Immature natural killer cell (primary cell): ENCODE measurements around the gene TPSG1. TPM values are rescaled to one million over a fixed set of nuclear protein-coding genes. Genes with fewer than 3 reads are reported as not detected.
"Not testable (repeated sequence)": the region's sequence is repeated elsewhere in the genome, so short reads cannot be mapped to it uniquely, and the experiment has no call there.

Source experiments
- DNase-seq, 3 donors: peaks; one replicate each; pipeline ENCODE4 v3.0.0; 2022; ENCODE audit warnings: mixed read lengths in 1 of 3
- H3K27ac Mint-ChIP-seq, 6 donors: one replicate each; pipeline ENCODE4 v1.8.0; 2020; ENCODE audit warnings: mixed read lengths in 6 of 6, mild to moderate bottlenecking in 5 of 6, inconsistent platforms in 4 of 6, moderate library complexity in 3 of 6
- H3K27me3 Mint-ChIP-seq, 3 donors: one replicate each; pipeline ENCODE4 v1.8.0; 2020 to 2021; ENCODE audit warnings: low read depth in 3 of 3, mild to moderate bottlenecking in 3 of 3, mixed read lengths in 3 of 3, moderate library complexity in 3 of 3, inconsistent platforms in 1 of 3
- H3K36me3 Mint-ChIP-seq, 3 donors: one replicate each; pipeline ENCODE4 v1.8.0; 2020; ENCODE audit warnings: mixed read lengths in 3 of 3, inconsistent platforms in 2 of 3, mild to moderate bottlenecking in 2 of 3
- H3K4me1 Mint-ChIP-seq, 2 donors: one replicate each; pipeline ENCODE4 v1.8.0; 2020; ENCODE audit warnings: inconsistent platforms in 2 of 2, mild to moderate bottlenecking in 2 of 2, mixed read lengths in 2 of 2, moderate library complexity in 1 of 2
- H3K4me3 Mint-ChIP-seq, 5 donors: one replicate each; pipeline ENCODE4 v1.8.0; 2020; ENCODE audit warnings: mild to moderate bottlenecking in 5 of 5, mixed read lengths in 5 of 5, inconsistent platforms in 3 of 5, moderate library complexity in 3 of 5
- H3K9me3 Mint-ChIP-seq, 6 donors: one replicate each; pipeline ENCODE4 v1.8.0; 2020; ENCODE audit warnings: mild to moderate bottlenecking in 6 of 6, mixed read lengths in 6 of 6, inconsistent platforms in 4 of 6, moderate library complexity in 3 of 6
- polyA plus RNA-seq, 3 donors: library from polyadenylated mRNA; unstranded; fragments of 300-500 nt; fragmentation: Illumina TruSeq; gene quantifications; one replicate each; pipeline ENCODE4 v1.2.3, GENCODE V29; 2021

Gene TPSG1
- polyA plus RNA-seq, 3 donors from 2014 or later, result not detected

DNA sequence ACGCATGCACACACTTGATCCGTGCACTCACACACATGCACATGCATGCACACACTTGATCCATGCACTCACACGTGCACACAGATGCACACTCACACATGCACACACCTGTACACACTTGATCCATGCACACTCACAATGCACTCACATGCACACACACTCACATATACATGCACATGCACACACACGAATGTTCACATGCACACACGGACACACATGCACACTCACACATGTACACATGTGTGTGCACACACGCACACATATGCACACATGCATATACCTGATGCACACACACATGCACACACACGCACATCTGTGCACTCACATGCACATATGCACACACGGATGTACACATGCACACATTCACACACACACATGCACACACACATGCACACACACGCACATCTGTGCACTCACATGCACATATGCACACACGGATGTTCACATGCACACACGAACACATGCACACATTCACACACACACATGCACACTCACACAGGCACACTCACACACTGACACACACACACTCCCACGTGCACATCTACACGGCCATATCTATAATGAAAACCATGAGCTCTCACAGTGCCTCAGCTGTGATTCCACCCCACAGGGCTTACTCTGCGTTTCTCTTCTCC is 23.0 kb upstream of the TPSG1 start:
- H3K27me3 Mint-ChIP-seq, H3K9me3 Mint-ChIP-seq, H3K36me3 Mint-ChIP-seq, H3K4me3 Mint-ChIP-seq, DNase-seq: not testable (repeated sequence)
- Mint-ChIP-seq H3K27ac (peak overlapping the region in 1 of 6 donors; percentile 55), H3K4me1 (peaks cover 11 to 20% of the 10 kb centered on the region in 2 donors)

- Mint-ChIP-seq H3K4me1 (peaks cover 11 to 20% of the 10 kb centered on the region in 2 donors), H3K4me3 (peak overlapping the region; percentile 22 to 61 (median 46)), H3K9me3 (no peaks in the 10 kb centered on the region), H3K36me3 (no peaks in the 10 kb centered on the region), H3K27ac (peak overlapping the region in 3 of 6 donors; percentile 49 to 82 (median 80)), H3K27me3 (peaks cover 4% of the 10 kb centered on the region in 3 donors)
- DNase-seq, result no peak
Observed at GRCh38 chr16:1245452-1246020, 20.5 kb upstream of the TPSG1 start.

DNA sequence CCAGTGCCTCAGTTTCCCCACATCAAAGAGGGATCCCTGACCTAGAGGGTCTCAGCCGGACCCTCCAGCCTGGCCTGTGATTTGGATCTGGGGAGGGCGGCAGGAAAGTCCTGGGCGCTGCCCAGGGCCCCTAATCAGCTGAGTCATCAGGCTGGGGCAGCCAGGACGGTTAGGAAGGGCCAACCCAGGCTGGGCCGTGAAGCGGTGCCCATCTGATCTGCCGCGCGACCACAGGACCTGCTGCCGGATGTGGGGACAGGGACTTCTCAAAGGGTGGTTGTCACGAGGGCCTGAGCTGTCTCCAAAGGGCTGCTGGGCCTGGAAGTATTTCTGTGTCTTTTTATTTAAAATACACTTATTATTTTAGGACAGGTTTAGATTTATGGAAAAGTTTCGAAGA is 19.8 kb upstream of the TPSG1 start:
- H3K9me3 Mint-ChIP-seq, result no peaks in the 10 kb centered on the region
- H3K27ac Mint-ChIP-seq, result peak overlapping the region in 3 of 6 donors; percentile 31 to 49 (median 34)
- H3K4me1 Mint-ChIP-seq, result peaks cover 11 to 20% of the 10 kb centered on the region in 2 donors
- H3K36me3 Mint-ChIP-seq, result no peaks in the 10 kb centered on the region
- DNase-seq, result peak; percentile 36 to 60 (median 45)
- peak overlapping the region in 3 of 5 donors; percentile 22 to 33 (median 26) for H3K4me3 Mint-ChIP-seq
- H3K27me3 Mint-ChIP-seq, result peaks cover 4% of the 10 kb centered on the region in 3 donors

DNA sequence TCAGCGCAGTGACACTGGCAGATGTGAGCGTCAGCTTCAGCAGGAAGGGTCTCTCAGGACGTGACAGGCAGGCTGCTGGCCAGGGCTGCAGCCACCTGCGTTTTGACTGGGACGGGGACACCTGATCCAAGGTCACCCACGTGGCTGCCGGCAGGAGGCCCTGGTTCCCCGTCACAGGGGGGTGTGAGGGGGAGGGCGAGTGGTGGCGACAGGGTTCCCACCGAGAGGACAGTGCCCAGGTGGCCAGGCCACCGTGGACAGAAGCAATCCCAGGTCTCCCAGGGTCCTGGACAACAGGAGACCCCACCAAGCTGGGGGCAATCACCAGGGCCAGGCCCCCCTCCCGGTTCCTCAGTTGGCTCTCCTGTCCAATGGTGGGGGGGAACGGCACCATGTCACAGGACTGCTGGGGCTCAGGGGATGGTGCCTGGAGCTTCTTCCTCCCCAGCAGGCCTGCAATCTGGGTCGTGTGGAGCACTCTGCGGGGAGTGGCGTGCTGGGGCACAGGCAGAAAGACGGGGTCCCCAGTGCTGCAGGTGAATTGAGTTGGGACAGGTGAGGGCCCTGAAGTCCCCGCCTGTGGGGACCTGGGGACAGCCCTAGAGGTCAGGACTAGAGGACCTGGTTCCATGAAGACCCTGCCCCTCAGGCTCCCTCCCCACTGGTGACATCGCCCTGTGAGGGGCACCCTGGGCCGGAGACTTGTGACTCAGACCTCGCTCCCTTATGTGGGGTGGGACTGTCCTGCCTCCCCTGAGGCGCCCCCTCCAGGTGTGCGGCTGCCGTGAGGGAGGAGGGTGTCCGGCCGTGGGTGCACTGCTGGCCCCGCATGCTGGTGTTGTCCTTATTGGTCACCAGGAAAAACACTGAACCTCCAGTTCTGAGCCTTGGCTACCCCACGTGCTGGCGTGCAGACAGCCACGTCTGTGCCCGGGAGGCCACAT is 19.1 kb upstream of the TPSG1 start:
- H3K4me3 Mint-ChIP-seq, H3K9me3 Mint-ChIP-seq, H3K36me3 Mint-ChIP-seq, DNase-seq, H3K27me3 Mint-ChIP-seq, H3K27ac Mint-ChIP-seq: not testable (repeated sequence)
- H3K4me1 Mint-ChIP-seq, result peaks cover 11 to 20% of the 10 kb centered on the region in 2 donors

DNA sequence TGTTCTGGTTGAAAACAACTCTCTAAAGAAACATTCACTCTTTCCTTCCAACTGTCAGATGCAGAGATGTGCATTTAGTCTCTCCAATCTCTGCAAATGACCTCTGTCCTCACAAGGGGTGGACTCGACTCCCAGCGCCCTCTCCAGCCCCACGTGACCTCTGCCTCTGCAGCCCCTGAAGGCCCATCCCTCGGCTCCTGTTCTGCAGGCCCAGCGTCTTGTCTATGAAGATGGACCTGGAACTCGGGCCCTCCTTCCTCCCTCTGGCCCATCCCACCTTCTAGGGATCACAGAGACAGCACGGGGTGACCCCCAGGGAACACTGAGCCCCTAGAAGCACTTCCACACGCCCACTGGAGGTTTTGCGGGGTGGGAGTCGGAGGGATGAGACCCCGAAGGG is 18.3 kb upstream of the TPSG1 start:
- H3K27me3 Mint-ChIP-seq, H3K27ac Mint-ChIP-seq, H3K36me3 Mint-ChIP-seq, DNase-seq, H3K4me3 Mint-ChIP-seq, H3K9me3 Mint-ChIP-seq: not testable (repeated sequence)
- H3K4me1 Mint-ChIP-seq, result peaks cover 11 to 20% of the 10 kb centered on the region in 2 donors

DNA sequence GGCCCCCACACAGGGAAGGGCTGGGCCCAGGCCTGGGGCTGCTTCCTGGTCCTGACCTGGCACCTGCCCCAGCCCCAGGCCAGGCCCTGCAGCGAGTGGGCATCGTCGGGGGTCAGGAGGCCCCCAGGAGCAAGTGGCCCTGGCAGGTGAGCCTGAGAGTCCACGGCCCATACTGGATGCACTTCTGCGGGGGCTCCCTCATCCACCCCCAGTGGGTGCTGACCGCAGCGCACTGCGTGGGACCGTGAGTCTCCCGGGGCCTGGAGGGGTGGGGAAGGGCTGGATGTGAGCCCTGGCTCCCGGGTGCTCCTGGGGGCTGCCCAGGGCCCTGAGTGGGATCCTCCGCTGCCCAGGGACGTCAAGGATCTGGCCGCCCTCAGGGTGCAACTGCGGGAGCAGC is 16.0 kb upstream of the TPSG1 start:
- not testable (repeated sequence) for H3K36me3 Mint-ChIP-seq, H3K27me3 Mint-ChIP-seq, H3K9me3 Mint-ChIP-seq, H3K4me3 Mint-ChIP-seq, H3K27ac Mint-ChIP-seq, DNase-seq
- peaks cover 11 to 16% of the 10 kb centered on the region in 2 donors for H3K4me1 Mint-ChIP-seq

DNA sequence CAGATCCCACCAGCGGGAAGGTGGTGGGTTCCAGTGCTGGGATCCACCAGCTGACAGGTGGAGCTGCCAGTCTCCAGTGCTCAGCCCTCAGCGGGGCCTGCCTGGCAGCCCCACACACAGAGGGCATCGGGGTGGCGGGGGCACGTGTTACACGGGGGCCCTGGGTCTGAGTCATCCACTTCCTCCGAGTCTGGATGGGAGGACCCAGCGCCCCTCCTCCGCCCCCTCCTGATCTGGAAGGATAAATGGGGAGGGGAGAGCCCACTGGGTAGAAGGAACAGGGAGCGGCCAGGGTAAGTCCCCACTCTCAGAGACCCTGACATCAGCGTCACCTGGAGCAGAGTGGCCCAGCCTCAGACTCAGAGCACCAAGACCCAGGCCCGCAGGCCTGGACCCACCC is 15.4 kb upstream of the TPSG1 start, which contains the start of gene TPSAB1:
TSS of gene TPSAB1 (plus strand) at position 270 of the 400 bp plus-strand sequence. CDS start 234 bp downstream, outside the sequence.
- H3K4me1 Mint-ChIP-seq, result peaks cover 7 to 12% of the 10 kb centered on the region in 2 donors
- H3K36me3 Mint-ChIP-seq, H3K9me3 Mint-ChIP-seq, H3K4me3 Mint-ChIP-seq, DNase-seq, H3K27me3 Mint-ChIP-seq, H3K27ac Mint-ChIP-seq: not testable (repeated sequence)

GRCh38 chr16:1239575-1239974 is 14.5 kb upstream of the TPSG1 start:
- H3K27ac Mint-ChIP-seq, H3K4me3 Mint-ChIP-seq, H3K27me3 Mint-ChIP-seq, H3K4me1 Mint-ChIP-seq, H3K36me3 Mint-ChIP-seq, DNase-seq, H3K9me3 Mint-ChIP-seq: not testable (repeated sequence)

DNA sequence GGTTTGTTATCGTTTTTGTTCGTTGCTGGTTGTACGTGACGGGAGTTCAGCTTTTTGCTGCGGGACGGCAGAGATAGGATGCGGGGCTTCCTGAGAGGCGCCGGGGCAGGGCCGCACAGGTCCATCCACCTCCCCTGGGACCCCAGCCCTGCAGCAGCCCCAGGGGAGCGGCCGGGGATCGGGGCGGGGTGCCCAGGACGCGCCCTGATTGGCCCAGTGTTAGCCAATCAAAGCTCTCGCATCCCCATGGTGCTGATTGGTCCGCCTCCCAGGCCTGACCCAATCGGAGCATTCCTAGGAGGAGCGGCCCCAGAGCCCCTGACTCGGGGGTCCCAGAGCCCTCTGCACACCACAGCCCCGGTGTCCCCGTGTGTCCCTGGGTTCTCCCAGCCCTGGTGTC is 13.8 kb upstream of the TPSG1 start:
- not testable (repeated sequence) for H3K9me3 Mint-ChIP-seq, H3K36me3 Mint-ChIP-seq, H3K4me3 Mint-ChIP-seq, DNase-seq, H3K27me3 Mint-ChIP-seq, H3K4me1 Mint-ChIP-seq, H3K27ac Mint-ChIP-seq

- Mint-ChIP-seq H3K4me1 (peaks cover 0 to 3% of the 10 kb centered on the region in 2 donors), H3K27me3 (no peaks in the 10 kb centered on the region), H3K9me3 (no peaks in the 10 kb centered on the region), H3K36me3 (no peaks in the 10 kb centered on the region), H3K4me3 (peak overlapping the region in 1 of 5 donors; percentile 44), H3K27ac (peak overlapping the region in 4 of 6 donors; percentile 9 to 40 (median 22))
- DNase-seq, result no peak
Observed at GRCh38 chr16:1237990-1238389, 12.9 kb upstream of the TPSG1 start.

- not testable (repeated sequence) for H3K36me3 Mint-ChIP-seq, H3K4me1 Mint-ChIP-seq, H3K9me3 Mint-ChIP-seq, H3K27me3 Mint-ChIP-seq, H3K4me3 Mint-ChIP-seq, H3K27ac Mint-ChIP-seq, DNase-seq
Observed at GRCh38 chr16:1236659-1237058, 11.6 kb upstream of the TPSG1 start.

GRCh38 chr16:1232049-1232748 is 7.1 kb upstream of the TPSG1 start:
- not testable (repeated sequence) for DNase-seq, H3K27me3 Mint-ChIP-seq, H3K27ac Mint-ChIP-seq, H3K4me3 Mint-ChIP-seq, H3K9me3 Mint-ChIP-seq, H3K4me1 Mint-ChIP-seq, H3K36me3 Mint-ChIP-seq

- H3K27me3 Mint-ChIP-seq, H3K9me3 Mint-ChIP-seq, H3K4me1 Mint-ChIP-seq, H3K4me3 Mint-ChIP-seq, H3K27ac Mint-ChIP-seq, DNase-seq, H3K36me3 Mint-ChIP-seq: not testable (repeated sequence)
Observed at GRCh38 chr16:1231301-1231700, 6.2 kb upstream of the TPSG1 start.
